Measurements from ENCODE around the gene SHROOM1. TPM values are rescaled to one million over a fixed set of nuclear protein-coding genes. Genes with fewer than 3 reads are reported as not detected.

The SHROOM1 gene
- total and polyA plus RNA-seq, 8 donors: 5.3 to 264 (median 23.2) TPM

GRCh38 chr5:132825033-132825833 is 5.2 kb downstream of the SHROOM1 start:
- H3K27me3 ChIP-seq: peaks cover 0 to 74% (median 5%) of the 10 kb centered on the region in 3 donors
- H3K4me3 ChIP-seq: peak overlapping the region; percentile 15 to 30 (median 28)
- H3K4me1 ChIP-seq: peaks cover 17 to 58% (median 30%) of the 10 kb centered on the region in 4 donors
- no peak for TF ChIP-seq POLR2AphosphoS5 (IDR thresholded peaks at IDR 0.05)
- no peak for TF ChIP-seq POLR2A (IDR thresholded peaks at IDR 0.05)
- no peak for TF ChIP-seq EP300 (IDR thresholded peaks at IDR 0.05)
- no peak for TF ChIP-seq CTCF (IDR thresholded peaks at IDR 0.05)
- peaks cover 0 to 34% (median 27%) of the 10 kb centered on the region in 4 donors for H3K36me3 ChIP-seq
- no peak overlapping the region for H3K27ac ChIP-seq
- no peaks in the 10 kb centered on the region for H3K9me3 ChIP-seq
- 59 to 100% (median 71%) methylated on average over 13 to 71 of the region's 71 CpGs for WGBS, 5 donors
- peak in 1 of 2 donors; percentile 57 for DNase-seq
- intact Hi-C loops (cut with DNase I; ENCODE audit: low total_unique reads): no loop called here

- Histone ChIP-seq H3K4me1 (peaks cover 21 to 61% (median 32%) of the 10 kb centered on the region in 4 donors), H3K27ac (no peak overlapping the region), H3K27me3 (peaks cover 0 to 72% (median 5%) of the 10 kb centered on the region in 3 donors), H3K9me3 (no peaks in the 10 kb centered on the region), H3K36me3 (peaks cover 0 to 34% (median 27%) of the 10 kb centered on the region in 4 donors), H3K4me3 (no peak overlapping the region)
- WGBS, 5 donors: 91 to 100% (median 97%) methylated on average over 3 of the region's 3 CpGs
- no peak for DNase-seq
- intact Hi-C loops (cut with DNase I; ENCODE audit: low total_unique reads): no loop called here
- TF ChIP-seq EP300 (IDR thresholded peaks at IDR 0.05) (no peak), CTCF (IDR thresholded peaks at IDR 0.05) (no peak), POLR2AphosphoS5 (IDR thresholded peaks at IDR 0.05) (no peak), POLR2A (IDR thresholded peaks at IDR 0.05) (no peak)
These were observed 6.0 kb downstream of the SHROOM1 start for GRCh38 chr5:132824426-132824825.

- Histone ChIP-seq H3K36me3 (peaks cover 0 to 34% (median 27%) of the 10 kb centered on the region in 4 donors), H3K4me3 (peak overlapping the region in 3 of 4 donors; percentile 11 to 34 (median 29)), H3K4me1 (peaks cover 20 to 60% (median 29%) of the 10 kb centered on the region in 4 donors), H3K9me3 (no peaks in the 10 kb centered on the region), H3K27ac (peak overlapping the region in 1 of 5 donors; percentile 27), H3K27me3 (peaks cover 0 to 71% (median 5%) of the 10 kb centered on the region in 3 donors)
- no peak for DNase-seq
- intact Hi-C loops (cut with DNase I; ENCODE audit: low total_unique reads): no loop called here
- WGBS, 5 donors: 68 to 86% (median 76%) methylated on average over 7 of the region's 7 CpGs
- TF ChIP-seq EP300 (IDR thresholded peaks at IDR 0.05) (no peak), POLR2A (IDR thresholded peaks at IDR 0.05) (no peak), POLR2AphosphoS5 (IDR thresholded peaks at IDR 0.05) (no peak), CTCF (IDR thresholded peaks at IDR 0.05) (no peak)
These were observed 6.9 kb downstream of the SHROOM1 start for GRCh38 chr5:132823481-132824050.

DNA sequence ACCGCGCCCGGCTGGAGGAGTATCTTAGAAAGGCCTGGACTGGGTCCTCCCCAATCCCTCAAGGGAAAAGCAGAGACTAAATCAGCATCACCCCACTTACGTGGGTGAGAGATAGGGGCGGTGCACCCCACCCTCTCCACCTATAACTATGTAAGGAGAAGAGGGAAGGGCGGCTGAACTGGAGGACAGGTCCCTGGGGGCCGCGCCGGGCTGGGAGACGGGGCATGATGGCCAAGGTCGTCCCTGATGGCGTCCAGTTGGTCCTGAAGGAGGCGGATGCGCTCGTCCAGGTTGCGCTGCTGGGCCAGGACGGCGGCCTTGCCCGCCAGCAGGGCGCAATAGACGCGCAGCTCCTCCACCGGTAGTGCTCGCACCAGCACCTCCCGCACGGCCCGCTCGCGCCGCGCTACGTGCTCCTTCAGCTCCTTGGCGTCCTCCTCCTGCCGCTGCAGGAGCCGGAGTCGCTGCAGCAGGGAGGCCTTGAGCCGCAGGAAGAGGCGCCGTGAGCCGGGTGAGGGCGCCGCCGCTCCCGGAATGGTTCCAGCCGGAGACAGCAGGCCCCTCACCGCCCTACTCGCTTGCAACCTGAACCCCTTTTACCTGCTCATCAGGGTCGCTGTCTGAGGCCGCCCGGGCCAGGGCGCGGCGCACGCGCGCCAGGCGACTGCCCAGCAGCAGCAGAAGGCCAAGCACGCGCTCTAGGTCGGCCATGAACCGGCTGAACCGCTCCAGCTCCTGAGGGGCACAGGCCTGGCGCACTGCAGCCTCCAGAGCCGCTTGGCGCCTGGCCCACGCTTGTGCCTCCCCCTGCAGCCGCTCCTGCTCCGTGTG is 7.6 kb downstream of the SHROOM1 start:
- Histone ChIP-seq H3K27ac (peak overlapping the region in 2 of 5 donors; percentile 14 to 27), H3K4me3 (peak overlapping the region; percentile 11 to 34 (median 26)), H3K9me3 (no peaks in the 10 kb centered on the region), H3K4me1 (peaks cover 20 to 58% (median 29%) of the 10 kb centered on the region in 4 donors), H3K27me3 (peaks cover 0 to 66% (median 5%) of the 10 kb centered on the region in 3 donors), H3K36me3 (peaks cover 0 to 34% (median 27%) of the 10 kb centered on the region in 4 donors)
- DNase-seq: peak in 1 of 2 donors; percentile 83
- intact Hi-C loops (cut with DNase I; ENCODE audit: low total_unique reads): no loop called here
- WGBS, 5 donors: 37 to 61% (median 41%) methylated on average over 23 to 68 of the region's 68 CpGs
- TF ChIP-seq POLR2A (IDR thresholded peaks at IDR 0.05) (no peak), EP300 (IDR thresholded peaks at IDR 0.05) (no peak), CTCF (IDR thresholded peaks at IDR 0.05) (no peak), POLR2AphosphoS5 (IDR thresholded peaks at IDR 0.05) (no peak)

Measured in stomach (tissue), 9 donors.